ENCODE results near the gene C16orf90.
"Not testable (repeated sequence)": the region's sequence is repeated elsewhere in the genome, so short reads cannot be mapped to it uniquely, and the experiment has no call there.

C16orf90 gene

DNA sequence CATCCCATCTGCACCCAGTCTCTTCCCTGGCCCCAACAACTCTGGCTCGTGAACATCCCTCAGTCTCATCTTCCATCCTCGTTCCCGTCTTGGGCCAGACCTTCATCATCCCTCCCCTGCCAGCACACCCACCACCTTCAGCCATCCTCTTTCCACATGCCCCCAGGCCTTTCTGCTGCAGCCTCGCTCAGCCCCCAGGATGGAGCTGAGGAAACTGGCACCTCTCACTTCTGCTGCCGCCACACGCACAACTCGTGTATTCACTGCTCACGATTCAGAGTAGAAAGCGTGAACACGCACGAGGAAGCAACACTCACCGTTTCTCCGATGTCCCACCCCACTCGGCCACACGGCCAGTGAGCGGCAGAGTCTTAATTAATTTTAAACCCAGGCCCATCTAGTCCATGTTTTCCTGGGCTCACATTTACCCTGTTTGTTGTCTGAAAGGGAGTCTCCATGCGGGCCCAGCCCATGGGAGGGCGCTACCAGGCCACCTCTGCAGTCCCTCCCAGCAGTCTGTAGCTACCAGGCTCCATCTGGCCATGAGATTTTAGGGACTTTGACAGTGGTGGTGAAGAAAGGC, 12.5 kb downstream of the C16orf90 start:
- no peak for DNase-seq

DNA sequence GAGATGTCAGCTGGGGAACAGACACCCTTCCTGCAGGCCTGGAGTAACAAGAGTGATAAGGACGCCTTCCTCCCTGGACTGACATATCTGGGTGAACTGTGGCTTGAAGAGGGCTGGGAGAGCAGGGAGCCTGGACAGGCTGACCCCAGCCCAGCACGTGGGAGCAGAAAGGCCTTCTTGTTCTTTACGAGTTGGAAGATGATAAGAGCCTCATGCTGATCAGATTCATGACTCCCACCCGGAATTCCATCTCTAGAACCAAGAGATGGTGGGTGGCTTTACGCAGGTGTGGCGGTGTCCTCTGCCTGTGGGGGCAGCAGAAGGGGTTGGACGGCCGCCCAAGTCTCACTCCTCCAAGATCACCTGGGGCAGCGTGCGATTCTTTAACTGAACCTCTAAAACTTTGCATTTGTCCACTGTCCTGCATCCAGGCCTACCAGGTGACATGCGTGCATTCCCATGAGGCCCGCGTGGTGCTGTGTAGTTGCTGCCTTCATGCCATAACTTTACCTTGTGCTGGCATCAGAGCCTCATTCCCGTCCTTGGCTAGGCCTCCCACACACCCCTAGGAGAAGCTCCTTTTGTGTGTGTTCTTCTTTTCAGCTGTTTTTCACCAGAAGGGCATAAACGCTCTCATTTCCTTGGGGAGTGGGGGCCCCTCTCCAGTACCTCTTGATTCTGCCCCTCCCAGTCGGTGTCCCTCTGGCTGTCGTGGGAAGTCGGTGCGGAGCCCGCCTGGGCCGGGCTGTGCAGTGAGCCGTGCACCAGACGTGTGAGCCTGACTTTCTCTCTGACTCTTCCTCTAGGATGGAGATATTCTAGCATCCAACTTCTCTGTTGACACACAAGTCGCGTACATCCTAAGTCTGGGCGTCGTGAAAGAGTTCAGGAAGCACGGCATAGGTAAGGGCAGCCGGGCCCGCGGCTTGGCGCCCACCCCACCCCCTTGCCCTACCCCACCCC, 13.3 kb downstream of the C16orf90 start:
- DNase-seq = no peak

DNA sequence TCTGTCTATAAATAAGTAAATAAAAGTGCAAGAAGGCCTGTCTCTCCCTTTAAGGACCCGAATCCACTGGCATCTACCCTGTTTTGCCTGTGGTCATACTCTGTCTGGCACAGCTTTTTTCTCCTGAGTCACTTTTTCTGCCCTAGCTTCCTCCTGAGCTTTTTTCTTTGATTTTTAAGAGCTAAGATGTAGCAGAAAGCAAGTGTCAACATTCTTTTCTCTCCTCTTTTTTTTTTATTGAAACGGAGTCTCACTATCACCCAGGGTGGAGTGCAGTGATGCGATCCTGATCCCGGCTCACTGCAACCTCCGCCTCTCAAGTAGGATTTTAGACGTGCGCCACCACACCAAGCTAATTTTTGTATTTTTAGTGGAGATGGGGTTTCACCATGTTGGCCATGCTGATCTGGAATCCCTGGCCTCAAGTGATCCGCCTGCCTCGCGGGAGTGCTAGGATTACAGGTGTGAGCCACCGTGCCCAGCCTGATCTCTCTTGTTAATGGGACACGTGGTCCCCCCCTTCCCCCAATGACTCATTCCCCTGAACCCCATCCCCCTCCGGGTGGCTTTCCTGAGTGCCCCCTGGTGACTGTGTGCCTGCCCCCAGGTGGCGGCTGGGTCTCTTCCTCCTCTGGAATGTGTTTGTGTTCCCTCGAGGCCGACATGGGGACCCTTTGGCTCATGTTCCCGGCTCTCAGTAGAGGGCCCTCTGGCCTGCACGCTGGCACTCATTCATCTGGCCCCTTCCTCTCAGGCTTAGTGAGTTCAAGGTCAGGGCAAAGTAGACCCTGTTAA, 14.2 kb downstream of the C16orf90 start:
- DNase-seq = no peak

DNA sequence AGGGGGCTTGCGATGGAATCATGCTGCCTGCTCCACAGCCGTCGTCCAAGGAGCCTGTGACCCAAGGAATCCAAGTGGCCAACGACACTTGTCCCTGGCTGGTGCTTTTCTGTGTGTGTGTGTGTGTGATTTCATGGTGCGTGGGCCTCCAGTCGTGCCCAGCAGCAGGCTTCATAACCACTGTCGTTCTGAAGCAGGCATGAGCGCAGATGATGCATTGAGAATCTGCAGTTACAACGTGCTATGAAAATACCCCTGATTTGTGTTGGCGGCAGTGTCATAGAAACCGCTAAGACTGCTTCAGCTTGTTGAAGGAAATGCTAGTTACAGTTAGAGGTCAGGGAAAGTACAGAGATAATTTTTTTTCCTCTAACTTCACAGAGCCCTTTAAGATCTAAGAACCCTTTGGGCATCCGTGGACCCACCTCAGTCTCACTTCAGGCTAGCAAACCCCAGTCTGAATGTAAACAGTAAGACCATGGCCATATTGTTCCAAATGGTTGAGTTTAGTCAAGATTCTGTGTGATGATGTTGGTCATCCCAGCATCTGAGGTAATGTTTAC, 15.6 kb downstream of the C16orf90 start:
- no peak for DNase-seq

DNA sequence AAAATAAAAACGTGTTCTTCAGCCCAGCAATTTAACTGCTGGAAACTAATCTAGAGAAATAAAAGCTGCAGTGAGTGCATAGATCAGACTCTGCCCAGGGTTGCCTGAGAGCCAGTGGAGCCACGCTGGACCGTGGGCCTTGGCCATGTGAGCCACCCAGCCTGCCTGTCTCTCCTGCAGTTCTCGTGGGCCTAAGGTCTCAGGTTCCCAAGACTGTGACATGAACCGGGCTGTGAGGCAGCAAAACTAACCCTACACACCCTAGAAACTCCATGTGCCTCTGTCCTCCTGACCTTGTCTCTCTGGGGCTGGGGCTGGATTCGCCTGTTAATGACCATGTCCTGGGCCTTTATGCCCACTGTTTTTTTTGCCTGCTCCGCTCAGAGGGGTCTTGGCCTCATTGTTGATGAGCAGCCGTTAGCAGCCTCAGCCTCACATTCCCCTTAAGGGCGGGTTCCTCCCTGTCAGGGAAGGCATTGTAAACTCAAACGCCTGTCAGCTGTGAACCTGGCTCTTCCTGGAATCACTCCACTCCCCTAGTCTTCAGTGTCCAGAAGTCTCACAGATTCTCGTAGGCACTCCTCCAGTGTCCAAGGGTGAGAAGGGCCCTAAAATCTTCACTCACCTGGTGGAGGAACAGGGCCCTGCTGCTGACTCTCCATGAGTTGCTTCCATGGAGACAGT, 16.9 kb downstream of the C16orf90 start:
- DNase-seq = no peak

DNA sequence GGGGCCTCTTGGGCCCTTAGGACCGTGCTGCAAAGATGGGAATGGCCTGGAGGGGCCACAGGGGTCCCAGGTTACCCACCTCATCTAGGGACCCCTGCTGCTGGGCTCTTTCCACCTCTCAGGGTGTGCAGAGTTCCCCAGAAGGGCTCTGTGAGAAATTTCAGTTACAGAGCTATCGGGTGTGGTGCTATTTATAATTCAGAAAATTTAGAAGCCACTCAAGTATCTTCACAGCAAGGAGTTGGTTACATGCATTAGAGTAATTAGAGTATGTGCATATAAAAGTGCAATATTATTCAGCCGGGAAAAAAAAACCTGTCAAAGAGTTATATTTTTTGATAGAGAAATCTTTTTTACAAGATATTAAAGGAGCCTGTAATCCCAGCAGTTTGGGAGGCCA, 18.9 kb downstream of the C16orf90 start:
- no peak for DNase-seq

DNA sequence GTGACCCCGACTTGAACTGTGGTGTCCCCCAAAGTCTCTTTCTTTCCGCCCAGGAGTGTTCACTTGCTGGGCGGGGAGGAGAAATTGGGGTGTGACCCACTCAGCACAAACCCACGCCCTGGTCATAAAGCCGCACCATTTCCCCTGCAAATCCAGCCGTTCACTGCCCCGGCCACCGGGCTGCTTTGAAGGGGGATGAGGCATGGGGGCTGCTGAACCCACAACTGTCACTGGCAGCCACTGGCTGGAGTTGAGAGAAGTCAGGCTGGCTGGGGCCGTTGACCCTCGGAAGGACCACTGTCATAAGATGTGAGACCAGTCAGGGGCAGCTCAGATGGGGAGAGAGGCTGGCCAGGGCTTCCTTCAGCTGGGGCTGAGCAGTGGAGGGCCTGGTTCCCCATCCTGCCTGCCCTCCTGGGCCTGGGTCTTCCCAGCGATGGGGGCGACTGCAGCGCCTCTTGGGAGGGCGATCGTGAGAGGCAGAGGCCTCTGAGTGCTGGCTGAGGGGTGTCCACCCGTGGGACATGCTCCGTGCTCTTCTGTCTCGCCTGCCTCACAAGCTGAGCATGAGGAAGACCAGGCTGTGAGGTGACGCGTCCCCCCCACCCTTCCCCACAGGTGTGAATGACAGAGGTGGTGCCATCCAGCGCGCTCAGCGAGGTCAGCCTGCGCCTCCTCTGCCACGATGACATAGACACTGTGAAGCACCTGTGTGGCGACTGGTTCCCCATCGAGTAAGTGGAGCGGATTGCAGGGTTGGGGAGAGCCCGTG, 19.5 kb downstream of the C16orf90 start:
- DNase-seq = no peak

DNA sequence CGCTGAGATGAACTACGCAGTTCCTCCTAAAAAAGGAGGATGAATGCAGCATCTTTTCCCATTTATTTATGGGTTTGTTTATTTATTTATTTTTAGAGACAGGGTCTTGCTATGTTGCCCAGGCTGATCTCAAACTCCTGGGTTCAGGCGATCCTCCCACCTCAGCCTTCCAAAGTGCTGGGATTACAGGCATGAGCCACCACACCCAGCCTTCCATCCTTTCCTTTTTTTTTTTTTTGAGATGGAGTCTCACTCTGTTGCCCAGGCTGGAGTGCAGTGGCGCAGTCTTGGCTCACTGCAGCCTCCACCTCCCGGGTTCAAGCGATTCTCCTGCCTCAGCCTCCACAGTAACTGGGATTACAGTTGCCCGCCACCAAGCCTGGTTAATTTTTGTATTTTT, 20.4 kb downstream of the C16orf90 start:
- DNase-seq = not testable (repeated sequence)

DNA sequence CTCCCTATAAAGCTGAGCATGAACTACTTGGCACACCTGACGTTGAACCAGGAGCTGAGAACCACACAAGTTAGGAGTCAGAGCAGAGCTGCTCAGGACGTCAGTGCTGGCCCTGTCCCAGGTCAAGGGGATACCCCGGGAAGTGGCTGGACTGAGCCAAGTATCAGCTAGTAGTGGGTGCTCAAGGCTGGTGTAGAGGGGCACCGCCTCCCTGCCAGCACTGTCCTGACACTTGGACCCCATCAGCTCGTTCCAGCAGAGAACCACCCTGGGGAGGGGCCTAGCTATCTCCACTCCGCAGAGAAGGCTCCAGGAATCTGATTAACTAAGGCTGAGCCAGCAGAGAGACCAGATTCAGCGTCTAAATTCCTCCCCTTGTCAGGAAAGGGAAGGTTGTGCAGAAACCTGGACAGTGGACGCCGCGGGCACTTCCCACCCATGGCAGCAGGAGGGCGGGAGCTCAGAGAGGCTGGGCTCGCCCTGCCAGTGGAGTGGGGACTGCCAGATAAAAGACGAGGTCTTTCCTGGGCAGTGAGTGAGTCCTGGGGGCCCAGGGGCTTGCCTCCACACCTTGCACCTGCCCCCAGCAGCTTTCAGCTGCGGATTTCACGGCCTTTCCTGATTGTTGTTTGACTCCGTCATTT, 21.0 kb downstream of the C16orf90 start:
- no peak for DNase-seq

DNA sequence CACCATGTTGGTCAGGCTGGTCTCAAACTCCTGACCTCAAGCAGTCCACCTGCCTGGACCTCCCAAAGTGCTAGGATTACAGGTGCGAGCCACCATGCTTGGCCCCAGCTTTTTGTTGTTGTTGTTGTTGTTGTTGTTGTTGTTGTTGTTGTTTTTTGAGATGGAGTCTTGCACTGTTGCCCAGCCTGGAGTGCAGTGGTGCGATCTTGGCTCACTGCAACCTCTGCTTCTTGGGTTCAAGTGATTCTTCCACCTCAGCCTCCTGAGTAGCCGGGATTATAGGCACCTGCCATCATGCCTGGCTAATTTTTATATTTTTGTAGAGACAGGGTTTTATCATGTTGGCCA, 21.7 kb downstream of the C16orf90 start:
- DNase-seq = not testable (repeated sequence)

DNA sequence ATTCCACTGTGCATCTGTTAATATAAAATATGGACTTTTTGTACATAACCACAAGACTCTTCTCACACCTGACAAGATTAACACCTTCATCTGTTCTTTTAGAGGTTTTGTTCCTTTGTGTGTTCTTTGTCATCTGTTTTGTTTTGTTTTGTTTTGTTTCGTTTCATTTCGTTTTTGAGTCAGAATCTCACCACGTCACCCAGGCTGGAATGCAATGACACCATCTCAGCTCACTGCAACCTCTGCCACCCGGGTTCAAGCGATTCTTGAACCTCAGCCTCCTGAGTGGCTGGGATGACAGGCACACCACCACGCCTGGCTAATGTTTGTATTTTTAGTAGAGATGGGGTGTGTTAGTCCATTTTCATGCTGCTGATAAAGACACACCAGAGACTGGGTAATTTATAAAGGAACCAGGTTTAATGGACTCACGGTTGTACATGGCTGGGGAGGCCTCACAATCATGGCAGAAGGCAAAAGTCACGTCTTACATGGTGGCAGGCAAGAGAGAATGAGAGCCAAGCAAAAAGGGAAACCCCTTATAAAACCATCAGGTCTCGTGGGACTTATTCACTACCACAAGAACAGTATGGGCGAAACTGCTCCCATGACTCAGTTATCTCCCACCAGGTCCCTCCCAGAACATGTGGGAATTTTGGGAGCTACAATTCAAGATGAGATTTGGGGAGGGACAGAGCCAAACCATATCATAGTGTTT, 22.3 kb downstream of the C16orf90 start:
- no peak for DNase-seq

DNA sequence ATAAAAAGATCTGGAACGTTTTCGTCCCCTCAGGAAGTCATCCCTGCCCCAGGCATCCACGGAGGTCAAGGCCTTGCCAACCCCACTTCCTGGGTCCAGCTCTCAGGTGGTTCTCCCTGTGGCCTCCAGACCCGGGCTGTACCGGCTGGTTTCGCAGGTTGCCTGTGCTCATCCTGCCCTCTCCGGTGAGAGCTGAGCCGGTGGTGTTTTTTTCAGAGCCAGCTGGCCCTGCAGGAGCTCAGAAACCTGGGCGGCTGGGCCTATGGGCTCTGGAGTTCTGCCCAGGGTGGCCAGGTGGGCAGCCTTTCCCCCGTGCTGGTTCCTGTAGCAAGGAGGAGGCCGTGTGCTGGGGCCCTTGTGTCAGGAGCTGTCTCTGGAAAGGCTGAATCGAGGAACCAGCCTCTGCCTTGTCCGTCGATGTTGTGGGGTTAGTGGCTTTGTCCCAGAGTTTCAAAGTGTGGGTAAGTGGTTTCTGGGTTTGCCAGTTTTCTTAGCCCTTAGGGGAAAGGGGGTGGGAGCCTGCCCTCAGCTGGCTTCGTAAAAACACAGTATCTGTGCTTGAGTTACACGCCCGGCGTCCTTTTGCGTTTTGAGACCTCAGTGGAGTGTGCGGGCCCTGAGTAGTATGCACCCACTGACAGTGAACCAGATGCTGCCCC, 23.6 kb downstream of the C16orf90 start:
- no peak for DNase-seq

DNA sequence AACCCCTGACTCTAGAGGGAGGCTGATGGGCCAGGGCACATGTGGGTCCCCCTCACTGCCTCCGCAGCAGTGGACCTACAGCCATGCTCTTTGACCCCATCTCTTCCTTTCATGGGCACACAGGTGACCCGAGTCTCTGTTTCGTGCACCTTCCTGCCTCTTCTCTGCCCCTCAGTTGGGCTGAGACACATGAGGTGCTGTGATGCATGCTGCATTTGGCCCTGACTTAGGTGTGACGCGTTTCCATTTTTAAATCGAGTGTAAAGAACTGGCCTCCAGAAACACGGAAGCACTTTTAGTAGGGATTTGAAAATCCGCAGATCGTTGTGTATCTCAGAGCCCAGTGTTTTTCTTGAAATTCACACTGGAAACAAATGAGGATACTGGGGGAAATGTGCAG, 24.6 kb downstream of the C16orf90 start:
- no peak for DNase-seq

DNA sequence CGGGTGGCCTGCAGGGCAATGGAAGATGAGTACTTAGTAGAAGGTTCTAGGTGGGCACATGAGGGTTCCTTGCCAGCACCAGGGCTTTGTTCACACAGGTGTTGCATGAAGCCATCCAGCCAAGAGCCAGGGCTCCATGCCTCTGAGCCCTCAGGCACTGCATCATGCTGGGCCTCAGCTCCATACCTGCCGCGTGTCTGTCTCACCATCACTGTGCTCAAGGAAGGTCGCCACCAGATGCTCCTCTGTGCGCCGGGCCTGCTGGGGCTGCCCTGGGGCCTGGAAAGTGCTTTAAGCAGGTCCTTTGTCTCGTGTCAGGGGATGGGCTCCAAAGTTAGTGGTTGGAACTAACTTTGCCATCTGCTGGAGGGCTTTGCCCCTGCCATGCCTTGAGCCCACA, 25.6 kb downstream of the C16orf90 start:
- no peak for DNase-seq

DNA sequence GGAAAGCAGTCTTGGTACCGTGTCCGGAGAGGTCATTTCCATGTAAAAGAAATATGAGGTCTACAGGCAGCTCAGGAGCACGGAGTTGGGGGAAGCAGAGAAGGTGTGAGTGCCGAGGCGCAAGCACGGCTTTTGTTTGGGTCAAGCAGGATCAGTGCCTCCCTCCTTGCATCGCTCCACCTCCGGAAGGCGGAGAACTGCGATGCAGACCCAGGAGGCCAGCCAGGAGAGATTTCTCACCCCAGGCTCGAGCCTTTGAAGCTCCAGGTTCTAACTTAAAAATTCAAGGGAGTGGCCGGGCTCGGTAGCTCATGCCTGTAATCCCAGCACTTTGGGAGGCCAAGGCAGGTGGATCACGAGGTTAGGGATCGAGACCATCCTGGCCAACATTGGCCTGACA, 26.8 kb downstream of the C16orf90 start:
- no peak for DNase-seq

DNA sequence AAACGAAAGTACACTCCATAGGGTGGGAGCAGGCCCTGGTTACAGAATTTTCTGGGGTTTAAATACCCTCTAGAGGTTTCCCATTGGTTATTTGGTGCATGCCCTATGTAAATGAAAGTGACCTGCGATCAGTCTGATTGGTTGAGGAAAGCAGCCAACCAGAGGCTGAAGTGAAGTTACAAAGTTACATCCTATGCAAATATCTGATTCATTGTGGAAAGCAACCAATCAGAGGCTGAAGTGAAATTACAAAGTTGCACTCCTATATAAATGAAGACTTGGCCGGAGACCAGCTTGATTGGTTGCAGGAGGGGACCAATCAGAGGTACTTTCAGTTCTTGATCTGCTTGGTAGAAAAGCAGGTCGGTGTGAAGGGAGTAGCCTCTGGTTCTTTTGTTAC, 27.4 kb downstream of the C16orf90 start:
- DNase-seq = no peak

DNA sequence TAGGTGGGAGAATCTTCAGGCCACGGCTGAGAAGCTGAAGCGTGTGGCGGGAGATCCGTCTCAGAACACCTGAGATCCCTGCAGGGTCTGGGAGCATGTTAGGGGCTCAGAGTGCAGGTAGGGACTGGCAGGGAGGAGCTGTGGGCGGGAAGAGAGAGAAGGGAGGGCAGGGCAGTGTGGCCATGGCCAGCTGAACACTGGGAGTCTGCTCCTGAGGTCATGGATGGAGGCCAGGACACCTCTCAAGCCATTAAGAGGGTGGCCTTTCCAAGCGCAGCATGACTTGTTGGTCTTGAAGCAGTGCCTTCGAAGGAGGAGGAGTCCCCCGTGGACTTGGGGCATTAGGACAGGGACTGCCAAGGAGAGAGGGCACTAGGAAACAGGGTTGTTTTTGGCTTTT, 28.1 kb downstream of the C16orf90 start:
- DNase-seq = no peak

DNA sequence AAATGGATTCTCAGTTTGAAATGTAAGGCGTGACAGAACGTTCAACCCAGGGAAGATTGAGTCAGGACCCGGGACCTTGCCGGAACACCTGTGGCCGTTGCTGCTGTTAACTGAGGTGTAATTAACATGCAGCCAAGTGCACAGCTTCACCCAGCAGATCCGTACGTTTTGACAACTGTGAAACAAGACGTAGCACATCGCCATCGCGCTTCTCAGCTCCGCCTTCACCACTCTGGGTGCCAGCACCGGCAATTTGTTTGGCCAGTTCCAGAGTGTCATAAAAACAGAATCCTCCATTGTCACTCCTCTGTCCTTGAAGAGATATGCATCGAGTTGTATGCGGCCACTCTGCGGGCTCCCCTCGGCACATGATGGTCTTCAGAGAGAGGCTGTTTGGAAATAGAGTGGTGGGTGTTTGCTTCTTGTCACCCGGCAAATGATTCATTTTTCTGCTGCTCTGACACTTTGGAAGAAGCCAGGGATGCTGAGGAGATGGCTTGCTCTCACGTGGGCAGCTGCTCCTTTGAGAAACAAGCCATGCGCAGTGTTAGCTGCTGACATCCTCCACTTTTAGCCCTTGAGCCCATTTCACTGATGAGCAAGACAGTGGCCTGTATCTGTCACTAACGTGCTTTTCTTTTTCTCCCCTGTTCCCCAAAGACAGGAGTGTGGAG, 29.2 kb downstream of the C16orf90 start:
- no peak for DNase-seq

DNA sequence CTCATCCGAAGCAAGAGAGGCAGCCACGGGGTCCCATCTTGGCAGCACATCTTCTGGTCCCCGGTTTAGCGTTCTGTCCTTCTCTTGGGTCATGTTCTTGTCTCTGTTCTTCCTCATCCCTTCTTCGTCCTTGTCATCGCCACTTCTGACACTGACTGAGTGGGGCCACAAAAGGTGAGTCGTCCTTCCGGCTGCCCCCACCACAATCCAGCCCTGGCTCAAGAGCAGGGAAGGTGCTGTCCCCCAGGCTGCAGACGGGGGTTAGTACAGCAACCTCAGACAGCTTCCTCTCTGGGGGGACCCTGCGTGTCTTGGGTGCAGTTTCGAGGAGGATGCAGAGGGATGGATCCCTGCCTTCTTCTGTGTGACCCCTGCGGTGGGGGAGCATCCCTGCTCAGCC, 30.0 kb downstream of the C16orf90 start:
- DNase-seq = no peak

DNA sequence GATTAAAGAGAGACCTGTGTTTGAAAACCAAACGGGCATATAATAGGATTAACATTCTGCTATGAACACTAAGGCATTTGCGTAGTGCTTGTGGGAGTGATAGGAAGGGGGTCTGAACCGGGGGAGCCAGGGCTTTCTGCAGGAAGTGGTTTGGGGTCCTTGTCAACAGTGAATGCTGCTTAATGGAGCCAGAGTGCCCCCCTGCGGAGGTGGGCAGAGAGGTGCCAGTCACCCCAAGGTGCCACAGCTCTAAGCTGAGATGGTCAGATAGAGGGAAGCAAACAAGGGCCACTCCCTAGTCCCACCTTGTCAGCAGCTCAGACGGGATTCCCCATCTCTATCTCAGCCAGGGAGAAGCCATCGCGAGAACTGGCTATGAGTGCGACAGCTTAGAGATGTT, 34.1 kb downstream of the C16orf90 start:
- no peak for DNase-seq

All from activated CD4-positive, CD25-positive, alpha-beta regulatory T cell treated with anti-CD3 and anti-CD28 coated beads, Interleukin-2, amount 50 U/mL, for 72 hours (primary cell).